ENCODE data around the gene UBR2.

DNA sequence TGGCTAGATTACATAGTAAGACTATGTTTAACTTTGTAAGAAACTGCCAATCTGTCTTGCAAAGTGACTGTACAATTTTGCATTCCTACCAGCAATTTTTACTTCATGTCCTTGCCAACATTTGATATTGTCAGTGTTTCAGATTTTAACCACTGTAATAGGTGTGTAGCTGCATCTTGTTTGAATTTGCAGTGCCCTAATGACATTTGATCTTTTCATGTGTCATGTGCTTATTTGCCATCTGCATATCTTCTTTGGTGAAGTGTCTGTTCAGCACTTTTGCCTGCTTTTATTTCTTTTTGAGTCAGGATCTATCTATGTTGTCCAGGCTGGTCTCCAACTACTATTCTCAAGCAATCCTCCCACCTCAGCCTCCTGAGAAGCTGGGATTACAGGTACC lies 161.0 kb downstream of the UBR2 start:
- TF ChIP-seq, protein P1, sequence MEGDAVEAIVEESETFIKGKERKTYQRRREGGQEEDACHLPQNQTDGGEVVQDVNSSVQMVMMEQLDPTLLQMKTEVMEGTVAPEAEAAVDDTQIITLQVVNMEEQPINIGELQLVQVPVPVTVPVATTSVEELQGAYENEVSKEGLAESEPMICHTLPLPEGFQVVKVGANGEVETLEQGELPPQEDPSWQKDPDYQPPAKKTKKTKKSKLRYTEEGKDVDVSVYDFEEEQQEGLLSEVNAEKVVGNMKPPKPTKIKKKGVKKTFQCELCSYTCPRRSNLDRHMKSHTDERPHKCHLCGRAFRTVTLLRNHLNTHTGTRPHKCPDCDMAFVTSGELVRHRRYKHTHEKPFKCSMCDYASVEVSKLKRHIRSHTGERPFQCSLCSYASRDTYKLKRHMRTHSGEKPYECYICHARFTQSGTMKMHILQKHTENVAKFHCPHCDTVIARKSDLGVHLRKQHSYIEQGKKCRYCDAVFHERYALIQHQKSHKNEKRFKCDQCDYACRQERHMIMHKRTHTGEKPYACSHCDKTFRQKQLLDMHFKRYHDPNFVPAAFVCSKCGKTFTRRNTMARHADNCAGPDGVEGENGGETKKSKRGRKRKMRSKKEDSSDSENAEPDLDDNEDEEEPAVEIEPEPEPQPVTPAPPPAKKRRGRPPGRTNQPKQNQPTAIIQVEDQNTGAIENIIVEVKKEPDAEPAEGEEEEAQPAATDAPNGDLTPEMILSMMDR (IDR thresholded peaks at IDR 0.05), result no peak
- no peak for TF ChIP-seq POLR2A (IDR thresholded peaks at IDR 0.05)

Measured in lower leg skin (tissue), 3 donors.